HCT116 (cell line): ENCODE data around the gene TMEM247. TPM values are rescaled to one million over a fixed set of nuclear protein-coding genes. Genes with fewer than 3 reads are reported as not detected.
A peak's percentile ranks its signal among the peaks of the same experiment; 100 is the strongest.

Experiments used
- ATAC-seq: fragments of 200-7000 bp; cut with Tn5 transposase; 2 replicates; pipeline ENCODE4 v1.9.1; 2020; ENCODE audit warnings: mild to moderate bottlenecking, moderate library complexity
- BruUV-seq: library from RNA; stranded (reverse); fragments of 400-500 nt; replicated peaks from 2 replicates; lab custom pipeline; 2021; lab: Mats Ljungman, UMichigan
- CTCF ChIA-PET: fragments of 300-600 bp; sonication (Branson Sonifier 250); formaldehyde crosslinking; loops from one replicate; lab custom pipeline; 2021; ENCODE audit warnings: antibody characterized with exemption; lab: Charles Lee
- POLR2A ChIA-PET: fragments of 300-600, 350-600 bp; sonication (Branson Sonifier 250); formaldehyde crosslinking; loops from one replicate; lab custom pipeline; 2021; ENCODE audit warnings: antibody characterized with exemption; lab: Charles Lee
- RAD21 ChIA-PET, 2 experiments: fragments of 300-600 bp; sonication (Branson Sonifier 250); formaldehyde crosslinking; loops; one replicate each; lab custom pipeline; 2023; ENCODE audit warnings: low total read pairs in 2 of 2; ENCODE audit not compliant: uncharacterized antibody in 2 of 2, unreplicated experiment in 2 of 2, low non-redundant PET in 1 of 2; lab: Charles Lee
- DNase-seq: peaks from one replicate; pipeline ENCODE4 v3.0.0-alpha.2; 2010; ENCODE audit warnings: low read depth, low spot score
- H2AFZ ChIP-seq: fragments of 200-600 bp; shearing (Covaris generic), sonication (generic); 2 replicates; pipeline ENCODE4 v1.6.1; 2017; ENCODE audit warnings: low read depth, mixed run types, mixed read lengths, antibody characterized with exemption, low read length; ENCODE audit not compliant: poor library complexity, severe bottlenecking
- H3K27ac ChIP-seq: 2 replicates; pipeline ENCODE4 v1.5.1; 2012; ENCODE audit warnings: low read depth, low read length
- H3K27me3 ChIP-seq: fragments of 200-600 bp; sonication (generic); 2 replicates; pipeline ENCODE4 v1.6.1; 2016; ENCODE audit warnings: mixed run types, low read length, mixed read lengths; ENCODE audit not compliant: insufficient read depth
- H3K36me3 ChIP-seq, 2 experiments: fragments of 200-500 bp in 1 of 2; fragments of 200-600 bp in 1 of 2; sonication (Bioruptor generic) in 1 of 2; sonication (generic) in 1 of 2; 2 replicates each; pipeline versions ENCODE4 v1.5.1 to v1.6.1; 2014 to 2016; ENCODE audit warnings: low read length in 2 of 2, inconsistent platforms in 1 of 2, mixed read lengths in 1 of 2, mixed run types in 1 of 2; ENCODE audit not compliant: insufficient read depth in 2 of 2, control insufficient read depth in 1 of 2
- H3K4me1 ChIP-seq, 2 experiments: fragments of 200-600 bp in 1 of 2; sonication (generic) in 1 of 2; 2 replicates each; pipeline versions ENCODE4 v1.5.1 to v1.6.1; 2012 to 2017; ENCODE audit warnings: low read length in 2 of 2, inconsistent platforms in 1 of 2, mild to moderate bottlenecking in 1 of 2, mixed read lengths in 1 of 2, mixed run types in 1 of 2, moderate library complexity in 1 of 2; ENCODE audit not compliant: insufficient read depth in 2 of 2, control insufficient read depth in 1 of 2
- H3K4me2 ChIP-seq: fragments of 200-600 bp; sonication (generic); 2 replicates; pipeline ENCODE4 v1.6.1; 2017; ENCODE audit warnings: mixed run types, low read length, mixed read lengths
- H3K4me3 ChIP-seq, 2 experiments: fragments of 200-600 bp in 1 of 2; sonication (generic) in 1 of 2; replicated peaks in 1 of 2; 2 replicates each; pipeline ENCODE4 v1.5.1; 2011 to 2016; ENCODE audit warnings: low read length in 2 of 2, control low read depth in 1 of 2, low read depth in 1 of 2, mild to moderate bottlenecking in 1 of 2, mixed read lengths in 1 of 2, mixed run types in 1 of 2
- H3K79me2 ChIP-seq: fragments of 200-600 bp; sonication (generic); 2 replicates; pipeline ENCODE4 v1.6.1; 2017; ENCODE audit warnings: mild to moderate bottlenecking, mixed run types, low read length, moderate library complexity, mixed read lengths; ENCODE audit not compliant: insufficient read depth
- H3K9ac ChIP-seq: fragments of 200-600 bp; sonication (generic); 2 replicates; pipeline ENCODE4 v1.6.1; 2016; ENCODE audit warnings: low read length, mixed read lengths
- H3K9me2 ChIP-seq: fragments of 200-600 bp; sonication (generic), shearing (Covaris generic); 2 replicates; pipeline ENCODE4 v1.6.1; 2017; ENCODE audit warnings: mixed run types, mild to moderate bottlenecking, moderate library complexity; ENCODE audit not compliant: insufficient read depth
- H3K9me3 ChIP-seq, 2 experiments: fragments of 200-500 bp in 1 of 2; fragments of 200-600 bp in 1 of 2; sonication (Bioruptor generic) in 1 of 2; sonication (generic) in 1 of 2; 2 replicates each; pipeline ENCODE4 v1.6.1; 2014 to 2017; ENCODE audit warnings: low read length in 2 of 2, mixed read lengths in 2 of 2, inconsistent platforms in 1 of 2, low read depth in 1 of 2, mild to moderate bottlenecking in 1 of 2, mixed run types in 1 of 2, moderate library complexity in 1 of 2; ENCODE audit not compliant: control insufficient read depth in 1 of 2, insufficient read depth in 1 of 2
- H4K20me1 ChIP-seq: fragments of 200-600 bp; sonication (generic), shearing (Covaris generic); 2 replicates; pipeline ENCODE4 v1.6.1; 2017; ENCODE audit warnings: mixed run types, mild to moderate bottlenecking, moderate library complexity; ENCODE audit not compliant: insufficient read depth
- ATF3 ChIP-seq: IDR thresholded peaks from 2 replicates; pipeline ENCODE4 v1.6.1; 2012
- CTCF ChIP-seq, 3 experiments: fragments of 200-600 bp in 1 of 3; sonication (generic) in 1 of 3; IDR thresholded peaks in 2 of 3; conservative IDR thresholded peaks in 1 of 3; 2 replicates each; pipeline ENCODE4 v1.5.1; 2012 to 2017; ENCODE audit warnings: low read depth in 2 of 3, low read length in 2 of 3, antibody characterized with exemption in 1 of 3, borderline replicate concordance in 1 of 3, control low read depth in 1 of 3, mild to moderate bottlenecking in 1 of 3, mixed read lengths in 1 of 3, mixed run types in 1 of 3, moderate library complexity in 1 of 3; ENCODE audit not compliant: insufficient read depth in 1 of 3
- EGR1 ChIP-seq: IDR thresholded peaks from 2 replicates; pipeline ENCODE4 v1.6.1; 2012; ENCODE audit warnings: low read depth
- EZH2phosphoT487 ChIP-seq: fragments of 200-600 bp; IDR thresholded peaks from 2 replicates; pipeline ENCODE4 v1.6.1; 2018; ENCODE audit warnings: antibody characterized with exemption, borderline replicate concordance
- JUND ChIP-seq: IDR thresholded peaks from 2 replicates; pipeline ENCODE4 v1.6.1; 2012
- RAD21 ChIP-seq: IDR thresholded peaks from 2 replicates; pipeline ENCODE4 v1.6.1; 2012; ENCODE audit warnings: low read depth, mild to moderate bottlenecking
- REST ChIP-seq: IDR thresholded peaks from 2 replicates; pipeline ENCODE4 v1.6.1; 2012; ENCODE audit warnings: low read depth
- YY1 ChIP-seq: IDR thresholded peaks from 2 replicates; pipeline ENCODE4 v1.6.1; 2011; ENCODE audit warnings: low read length, low read depth, moderate library complexity, mild to moderate bottlenecking; ENCODE audit not compliant: insufficient replicate concordance; ENCODE audit errors: extremely low read depth
- ZFX ChIP-seq: fragments of 450-650 bp; IDR thresholded peaks from 2 replicates; pipeline ENCODE4 v1.6.1; 2017
- intact Hi-C: fragments of 100-400 bp; cut with micrococcal nuclease; formaldehyde crosslinking; loops from 2 replicates; pipeline ENCODE4 v1.10.0; 2022
- total RNA-seq: library from RNA; stranded (reverse); gene quantifications from one replicate; pipeline ENCODE4 v1.2.1, GENCODE V29; 2021; ENCODE audit not compliant: unreplicated experiment

Gene TMEM247
- total RNA-seq, 1 experiment from 2014 or later = not detected

GRCh38 chr2:46460241-46460921, 19.0 kb upstream of the TMEM247 start (continued):
- TF ChIP-seq REST (no peak), EZH2phosphoT487 (no peak), JUND (no peak), RAD21 (no peak), EGR1 (no peak)

GRCh38 chr2:46461011-46461674, 18.2 kb upstream of the TMEM247 start:
- Histone ChIP-seq H3K27ac (no peak overlapping the region), H4K20me1 (no peaks in the 10 kb centered on the region), H3K9ac (no peak overlapping the region), H3K9me2 (no peaks in the 10 kb centered on the region), H3K4me3 (no peak overlapping the region), H3K79me2 (no peaks in the 10 kb centered on the region)
- POLR2A ChIA-PET = no interaction called here
- no TSS peak for BruUV-seq
- intact Hi-C loops = loop anchor here (1.0 to 2.0 kb wide), 5 partner anchors 96 to 816 kb away; no protein-coding TSS in a partner anchor
- CTCF ChIA-PET = interaction anchor here (1.1 to 1.3 kb wide), 2 partner anchors 398 to 468 kb away, joined by 3 to 6 read pairs; no protein-coding TSS in a partner anchor
- TF ChIP-seq CTCF (IDR thresholded peaks at IDR 0.05 in 2 of 3, conservative IDR thresholded peaks at IDR 0.05 in 1 of 3; ENCODE audit: borderline replicate concordance in 1 of 3, insufficient read depth in 1 of 3, low read depth in 2 of 3, low read length in 2 of 3) (peak; percentile 94 to 99 (median 99)), ATF3 (no peak), YY1 (peak; percentile 6), RAD21 (peak; percentile 100), ZFX (no peak)
- TF ChIP-seq, all 23 proteins: peak for 3
- Histone ChIP-seq H3K4me1 (no peaks in the 10 kb centered on the region), H3K36me3 (no peaks in the 10 kb centered on the region), H3K9me3 (no peaks in the 10 kb centered on the region), H3K4me2 (no peak overlapping the region), H2AFZ (no peak overlapping the region), H3K27me3 (no peaks in the 10 kb centered on the region)
- DNase-seq (peak; percentile 36), ATAC-seq (peak; percentile 78)
- RAD21 ChIA-PET = no interaction called here
